Activated CD8-positive, alpha-beta memory T cell treated with anti-CD3 and anti-CD28 coated beads, Interleukin-2, amount 50 U/mL, for 48 hours (primary cell): ENCODE results near the gene ATP11B.

Experiments
- DNase-seq: peaks from one replicate; pipeline ENCODE4 v3.0.0-alpha.2; 2020

ATP11B gene

GRCh38 chr3:182792901-182793662 is at the start of gene ATP11B:
Gene ATP11B, plus strand, starts transcription at chr3:182793504. Its CDS starts 256 bp downstream, at chr3:182793760.
- peak; percentile 90 for DNase-seq

- no peak for DNase-seq
Observed at GRCh38 chr3:182746959-182747358, 46.3 kb upstream of the ATP11B start.

- no peak for DNase-seq
Observed at GRCh38 chr3:182755308-182755707, 38.0 kb upstream of the ATP11B start.

DNA sequence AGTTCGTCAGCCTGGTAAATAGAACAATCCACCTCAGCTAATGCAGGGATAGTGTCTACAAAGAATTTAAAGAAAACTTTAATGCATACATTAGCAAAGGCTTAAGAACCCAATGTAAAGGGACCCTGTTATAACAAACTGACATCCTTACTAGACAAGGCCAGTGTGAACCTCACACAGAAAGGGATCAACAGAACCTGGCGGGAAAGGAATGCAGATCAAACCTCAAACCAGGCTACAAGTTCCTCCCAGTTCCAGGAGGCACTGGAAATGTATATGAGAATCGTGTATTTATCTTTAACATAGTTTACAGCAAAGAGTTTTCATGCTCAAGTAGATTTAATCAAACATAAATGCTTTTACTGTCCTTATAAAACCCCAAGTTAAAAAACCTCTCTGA is 37.6 kb upstream of the ATP11B start:
- DNase-seq, result no peak

DNA sequence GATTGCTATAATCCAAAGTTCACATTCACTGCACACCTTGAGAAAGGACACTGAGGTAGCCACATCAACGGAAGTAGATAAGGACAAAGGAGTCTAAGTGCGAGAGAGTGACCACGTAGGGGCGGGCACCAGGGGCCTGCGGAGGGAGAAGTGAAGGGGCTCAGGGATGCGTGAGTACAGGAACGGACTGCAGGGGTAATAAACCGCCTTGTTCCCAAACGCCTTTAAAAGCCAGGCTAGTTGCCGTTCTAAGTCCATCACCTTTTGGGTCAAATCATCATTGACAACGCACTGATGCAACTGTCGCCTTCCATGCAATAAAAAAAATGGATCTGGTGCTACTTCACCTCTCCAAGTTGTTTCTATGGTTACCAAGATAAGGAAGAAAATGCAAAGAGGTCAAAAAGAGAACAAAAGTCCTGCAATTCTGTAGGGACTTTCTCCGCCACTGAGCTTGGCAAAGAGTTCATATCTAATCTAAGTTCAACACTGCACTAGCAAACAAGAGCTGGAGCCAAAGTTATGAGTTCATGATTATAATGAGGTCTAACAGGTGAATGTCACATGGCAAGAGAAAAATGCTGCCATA is 32.6 kb upstream of the ATP11B start:
- DNase-seq, result no peak

DNA sequence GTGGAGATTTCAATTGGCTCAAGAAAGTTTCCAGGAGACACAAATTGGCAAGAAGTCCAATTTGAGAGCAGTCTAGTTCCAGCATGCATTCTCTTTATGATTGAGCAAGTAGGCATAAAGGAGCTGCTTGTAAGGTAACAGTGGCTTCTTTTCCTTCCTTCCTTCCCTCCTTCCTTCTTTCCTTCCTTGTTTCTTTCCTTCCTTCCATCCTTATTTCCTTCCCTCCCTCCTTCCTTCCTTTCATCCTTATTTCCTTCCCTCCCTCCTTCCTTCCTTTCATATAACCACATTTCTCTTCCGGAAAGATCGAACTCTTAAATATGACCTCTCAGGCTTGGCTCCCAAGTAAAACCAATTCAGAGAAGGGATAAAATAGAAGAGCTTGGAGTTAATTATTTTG is 29.4 kb upstream of the ATP11B start:
- DNase-seq, result no peak

- DNase-seq, result no peak
Observed at GRCh38 chr3:182765287-182765686, 28.0 kb upstream of the ATP11B start.

DNA sequence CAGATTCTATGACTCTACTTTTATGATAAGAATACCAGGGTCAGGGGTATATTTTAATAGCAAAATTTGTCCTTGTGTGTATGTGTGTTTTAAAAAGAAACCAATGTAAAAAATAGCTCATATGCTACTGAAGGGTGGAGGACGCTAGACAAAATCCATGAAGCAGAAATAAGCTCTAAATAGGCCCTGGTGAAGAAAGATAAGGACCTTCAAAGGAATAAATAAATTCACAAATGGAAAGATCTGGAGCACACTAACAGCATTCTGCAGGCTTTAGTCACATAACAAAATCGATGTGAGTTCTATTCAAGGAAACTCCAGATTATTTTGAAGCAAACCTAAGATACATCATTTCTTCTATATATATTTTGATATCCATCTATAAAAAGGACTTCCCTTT is 27.2 kb upstream of the ATP11B start:
- no peak for DNase-seq

- no peak for DNase-seq
Observed at GRCh38 chr3:182768413-182768812, 24.9 kb upstream of the ATP11B start.

- DNase-seq, result no peak
Observed at GRCh38 chr3:182769673-182770072, 23.6 kb upstream of the ATP11B start.

GRCh38 chr3:182782149-182782548 is 11.2 kb upstream of the ATP11B start:
- DNase-seq, result no peak

GRCh38 chr3:182783106-182783505 is 10.2 kb upstream of the ATP11B start:
- DNase-seq, result no peak

DNA sequence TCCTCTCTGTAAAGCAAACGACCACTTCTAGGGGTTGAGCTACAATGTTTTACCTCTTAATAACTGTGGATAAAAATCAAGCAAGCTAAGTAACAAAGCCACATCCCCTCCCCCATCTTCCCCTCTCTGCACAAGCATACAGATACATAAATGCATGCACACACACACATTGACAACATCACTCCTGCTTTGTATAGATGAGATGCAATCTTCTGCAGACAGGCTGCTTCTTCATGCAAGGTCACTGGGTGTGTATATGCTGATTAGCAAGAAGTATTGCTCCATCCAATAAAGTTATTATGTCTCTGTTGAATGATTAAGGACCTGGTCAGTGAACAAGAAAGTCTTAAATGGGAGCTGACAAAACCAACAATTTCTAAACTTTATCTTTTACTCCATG is 8.8 kb upstream of the ATP11B start:
- DNase-seq, result no peak

DNA sequence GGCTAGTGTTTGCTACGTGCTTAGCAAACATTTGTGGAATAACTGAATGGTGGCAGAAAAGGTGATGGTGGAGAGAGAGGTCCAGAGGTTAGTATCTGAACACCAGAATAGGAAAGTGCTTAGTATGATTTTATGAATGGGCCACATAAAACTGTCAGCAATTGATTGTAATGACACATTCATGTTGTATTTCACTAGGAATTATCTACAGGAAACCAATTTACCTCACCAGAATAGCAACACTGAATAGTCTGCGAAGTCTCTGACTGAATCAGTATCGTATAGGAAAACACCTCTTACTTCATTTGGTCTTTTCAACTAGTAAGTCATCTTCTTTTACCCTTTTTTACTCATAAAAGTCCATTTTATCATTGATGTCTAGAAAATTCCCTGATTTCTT is 8.2 kb upstream of the ATP11B start:
- no peak for DNase-seq

GRCh38 chr3:182785756-182786155 is 7.5 kb upstream of the ATP11B start:
- DNase-seq, result no peak

- DNase-seq, result no peak
Observed at GRCh38 chr3:182786564-182787196, 6.6 kb upstream of the ATP11B start.

DNA sequence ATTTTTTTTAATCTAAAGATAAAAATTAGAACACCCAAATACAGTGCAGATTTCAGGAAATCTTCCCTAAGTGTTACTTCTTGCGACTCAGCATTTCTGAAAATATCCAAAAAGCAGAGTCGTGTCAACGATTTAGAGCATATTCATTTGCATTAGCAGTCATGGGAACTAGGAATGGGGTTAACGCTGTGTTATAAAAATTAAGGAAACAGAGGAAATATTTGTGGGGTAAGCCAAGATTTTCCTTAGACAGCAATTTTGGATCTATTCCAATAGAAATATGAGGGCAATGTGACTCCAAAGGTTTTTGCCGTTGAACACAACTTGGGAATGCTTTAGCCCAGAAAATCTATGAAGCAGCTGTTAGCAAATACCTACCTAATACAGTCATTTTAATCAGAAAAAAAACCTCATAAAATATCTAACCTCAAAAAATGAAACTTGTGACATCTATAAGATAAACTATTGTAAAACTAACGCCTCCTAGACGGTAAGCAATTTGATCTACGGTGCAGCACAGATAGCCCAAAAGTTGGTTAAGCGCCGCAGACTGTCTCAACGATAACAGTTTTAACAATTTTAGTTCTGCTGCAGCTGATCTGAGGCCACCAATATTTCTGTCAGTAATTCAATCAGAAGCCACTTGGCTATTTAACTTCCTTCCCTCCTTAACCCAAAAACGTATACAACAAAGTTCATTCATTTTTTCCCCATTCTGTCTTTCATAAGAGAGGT is 5.8 kb upstream of the ATP11B start:
- no peak for DNase-seq

DNA sequence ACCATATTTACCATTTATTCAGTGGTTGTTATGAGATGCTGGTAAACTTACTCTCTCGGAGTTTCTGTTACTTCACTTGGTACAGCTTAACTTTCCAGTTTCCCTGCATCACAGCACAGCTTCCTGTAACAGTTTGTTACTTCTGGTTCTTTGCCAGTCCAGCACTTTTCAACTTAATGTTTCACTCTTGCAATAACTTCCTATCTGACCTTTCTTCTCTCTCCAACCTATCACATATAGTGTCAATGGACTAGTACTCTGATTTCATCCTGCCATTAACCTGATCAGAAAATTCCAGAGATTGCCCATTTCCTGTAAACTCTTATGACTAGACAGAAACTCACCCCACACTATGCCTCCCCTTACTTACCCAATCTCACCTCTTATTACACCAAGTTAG is 3.9 kb upstream of the ATP11B start:
- no peak for DNase-seq

GRCh38 chr3:182790612-182791011 is 2.7 kb upstream of the ATP11B start:
- DNase-seq, result no peak

- peak; percentile 77 for DNase-seq
Observed at GRCh38 chr3:182793663-182794454, 555 bp downstream of the ATP11B start.

DNA sequence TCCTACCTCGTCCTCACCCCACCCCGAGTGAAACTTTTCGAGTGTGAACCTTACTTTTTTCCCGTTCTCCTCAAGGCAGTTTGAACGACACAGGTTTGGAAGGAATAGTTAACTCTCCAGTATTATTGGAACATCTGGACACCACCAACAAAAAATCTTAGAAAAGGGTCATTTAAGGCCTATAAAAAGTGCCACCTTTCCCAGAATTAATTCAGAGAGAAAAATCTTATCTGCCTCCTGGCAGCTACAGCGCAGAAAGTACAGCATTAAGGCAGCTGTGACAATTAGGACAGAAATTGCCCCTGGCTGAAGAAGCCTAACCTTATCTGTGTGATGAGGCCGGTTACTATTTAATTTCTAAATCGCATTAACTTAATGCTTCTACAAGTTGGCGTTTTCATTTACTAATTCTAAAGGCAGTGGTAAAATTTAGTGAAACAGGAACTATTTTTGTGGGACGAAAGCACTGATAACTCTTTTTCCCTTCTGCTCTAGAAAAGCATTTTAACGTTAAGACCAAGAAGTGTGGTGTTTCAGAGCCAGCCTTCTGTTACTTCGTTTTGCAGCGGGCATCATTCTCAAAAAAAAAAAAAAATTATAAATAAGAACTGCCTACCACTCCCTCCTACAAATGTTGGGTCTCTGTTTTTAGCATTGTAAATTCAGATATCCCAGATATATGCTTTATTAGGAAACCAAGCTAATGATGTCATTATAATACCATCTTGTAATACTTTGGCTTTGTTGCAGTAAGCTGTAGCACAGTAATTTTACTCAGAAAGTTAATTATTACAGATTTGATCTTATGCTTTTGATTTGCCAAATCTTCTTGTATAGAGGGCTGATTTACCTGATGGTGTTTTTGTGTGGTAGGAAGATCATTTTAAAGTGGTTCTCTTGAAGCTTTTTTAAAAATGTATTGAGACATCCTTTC is 1.4 kb downstream of the ATP11B start:
- DNase-seq, result no peak

- DNase-seq, result no peak
Observed at GRCh38 chr3:182795389-182795782, 2.1 kb downstream of the ATP11B start.
